AG04450 (cell line): Measurements from ENCODE around the gene TMEM131. TPM values are rescaled to one million over a fixed set of nuclear protein-coding genes. Genes with fewer than 3 reads are reported as not detected.

ENCODE experiments used
- CTCF ChIA-PET: fragments of 300-600, 350-600 bp; formaldehyde crosslinking; extraction: SDS; loops from one replicate; lab custom pipeline; 2022; ENCODE audit warnings: antibody characterized with exemption, inconsistent platforms; lab: Charles Lee
- POLR2A ChIA-PET: fragments of 350-600 bp; formaldehyde crosslinking; extraction: SDS; loops from one replicate; lab custom pipeline; 2021; ENCODE audit warnings: antibody characterized with exemption, inconsistent platforms; lab: Yijun Ruan, JAX
- DNase-seq: peaks from one replicate; pipeline ENCODE4 v3.0.0-alpha.2; 2011; ENCODE audit warnings: low read depth, low spot score
- H3K27ac ChIP-seq: one replicate; pipeline ENCODE4 v1.5.1; 2012; ENCODE audit warnings: low read depth, low read length, control low read depth
- H3K27me3 ChIP-seq: one replicate; pipeline ENCODE4 v1.6.0; 2012; ENCODE audit warnings: low read length; ENCODE audit not compliant: control insufficient read depth, insufficient read depth
- H3K4me3 ChIP-seq: 2 replicates; pipeline ENCODE4 v1.5.1; 2011; ENCODE audit warnings: mild to moderate bottlenecking, low read depth, low read length, control low read depth
- H3K9me3 ChIP-seq: 2 replicates; pipeline ENCODE4 v1.5.1; 2012; ENCODE audit warnings: low read length; ENCODE audit not compliant: control insufficient read depth, insufficient read depth
- polyA plus RNA-seq: library from polyadenylated mRNA; depleted of rRNA; stranded (reverse); fragments of >200 nt; gene quantifications from 2 replicates; pipeline ENCODE4 v1.2.3, GENCODE V29; 2011
- TF ChIP-seq, protein P1 (sequence below): IDR thresholded peaks from 2 replicates; pipeline ENCODE4 v1.5.1; 2011; ENCODE audit warnings: low read depth, low read length, control low read depth, inconsistent platforms

TMEM131 gene
- polyA plus RNA-seq, 1 experiment: 24.4 TPM

DNA sequence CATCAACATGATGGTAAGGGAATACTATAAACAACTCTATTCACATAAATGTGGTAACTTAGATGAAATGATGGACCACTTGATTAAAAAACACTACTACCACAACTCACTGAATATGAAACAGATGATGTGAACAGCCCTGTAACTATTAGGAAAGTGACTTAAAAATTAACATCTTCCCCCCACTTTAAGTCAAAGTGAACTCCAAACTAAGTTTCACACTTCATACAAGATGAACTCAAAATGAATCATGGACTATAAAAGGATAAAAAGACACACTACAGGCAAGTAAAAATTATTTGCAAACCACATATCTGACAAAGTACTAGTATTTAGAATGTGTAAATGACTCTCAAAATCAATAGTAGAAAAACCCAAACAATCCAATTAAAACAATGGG, 210.8 kb downstream of the TMEM131 start:
- no peak for DNase-seq
- Histone ChIP-seq H3K9me3 (no peaks in the 10 kb centered on the region), H3K27ac (no peak overlapping the region), H3K27me3 (no peaks in the 10 kb centered on the region), H3K4me3 (no peak overlapping the region)
- ChIA-PET POLR2A (no interaction called here), CTCF (no interaction called here)
- TF ChIP-seq, protein P1, sequence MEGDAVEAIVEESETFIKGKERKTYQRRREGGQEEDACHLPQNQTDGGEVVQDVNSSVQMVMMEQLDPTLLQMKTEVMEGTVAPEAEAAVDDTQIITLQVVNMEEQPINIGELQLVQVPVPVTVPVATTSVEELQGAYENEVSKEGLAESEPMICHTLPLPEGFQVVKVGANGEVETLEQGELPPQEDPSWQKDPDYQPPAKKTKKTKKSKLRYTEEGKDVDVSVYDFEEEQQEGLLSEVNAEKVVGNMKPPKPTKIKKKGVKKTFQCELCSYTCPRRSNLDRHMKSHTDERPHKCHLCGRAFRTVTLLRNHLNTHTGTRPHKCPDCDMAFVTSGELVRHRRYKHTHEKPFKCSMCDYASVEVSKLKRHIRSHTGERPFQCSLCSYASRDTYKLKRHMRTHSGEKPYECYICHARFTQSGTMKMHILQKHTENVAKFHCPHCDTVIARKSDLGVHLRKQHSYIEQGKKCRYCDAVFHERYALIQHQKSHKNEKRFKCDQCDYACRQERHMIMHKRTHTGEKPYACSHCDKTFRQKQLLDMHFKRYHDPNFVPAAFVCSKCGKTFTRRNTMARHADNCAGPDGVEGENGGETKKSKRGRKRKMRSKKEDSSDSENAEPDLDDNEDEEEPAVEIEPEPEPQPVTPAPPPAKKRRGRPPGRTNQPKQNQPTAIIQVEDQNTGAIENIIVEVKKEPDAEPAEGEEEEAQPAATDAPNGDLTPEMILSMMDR: no peak

DNA sequence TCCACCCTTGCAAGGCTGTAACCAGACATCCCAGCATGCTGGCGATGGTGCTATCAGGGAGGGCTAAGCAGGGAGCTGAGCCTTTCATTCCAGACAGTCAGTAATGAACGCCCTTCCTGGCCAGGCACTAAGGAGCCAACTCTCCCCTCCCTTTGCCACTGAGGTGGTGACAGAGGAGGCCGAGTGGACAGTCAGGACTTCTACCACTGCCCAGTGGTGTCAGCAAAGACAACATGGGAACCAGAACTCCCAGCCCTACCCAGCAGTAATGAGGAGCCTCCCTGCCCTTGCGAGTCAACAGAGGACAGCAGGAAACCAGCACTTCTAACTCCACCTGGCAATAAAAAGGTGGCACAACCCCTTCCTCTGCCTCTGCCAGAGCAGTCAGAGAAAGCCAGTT, 213.8 kb downstream of the TMEM131 start:
- TF ChIP-seq, protein P1: no peak
- H3K4me3 ChIP-seq: no peak overlapping the region
- H3K27me3 ChIP-seq: no peaks in the 10 kb centered on the region
- ChIA-PET POLR2A (no interaction called here), CTCF (no interaction called here)
- DNase-seq: no peak
- H3K9me3 ChIP-seq: no peaks in the 10 kb centered on the region
- H3K27ac ChIP-seq: no peak overlapping the region

DNA sequence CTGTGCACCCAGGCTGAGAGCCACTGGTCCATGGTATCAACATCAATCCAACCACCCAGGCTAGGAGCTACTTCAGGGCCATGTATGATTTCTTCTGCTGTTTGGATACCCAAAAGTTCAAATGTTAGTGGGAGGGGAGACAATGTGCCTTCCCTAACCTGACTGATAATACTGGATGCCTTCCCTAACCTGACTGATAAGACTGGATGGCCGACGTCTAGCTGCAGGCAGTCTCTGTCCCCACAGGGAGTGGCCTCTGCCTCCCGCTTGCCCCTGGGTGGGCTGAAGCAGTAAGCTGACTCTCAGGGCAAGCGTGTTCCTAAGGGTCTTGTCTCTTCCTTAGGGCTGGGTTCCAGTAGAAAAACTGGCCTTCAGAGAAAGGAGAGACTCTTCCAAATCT, 216.6 kb downstream of the TMEM131 start:
- ChIA-PET POLR2A (no interaction called here), CTCF (no interaction called here)
- TF ChIP-seq, protein P1: no peak
- no peak overlapping the region for H3K4me3 ChIP-seq
- no peaks in the 10 kb centered on the region for H3K27me3 ChIP-seq
- no peak overlapping the region for H3K27ac ChIP-seq
- no peaks in the 10 kb centered on the region for H3K9me3 ChIP-seq
- DNase-seq: no peak

DNA sequence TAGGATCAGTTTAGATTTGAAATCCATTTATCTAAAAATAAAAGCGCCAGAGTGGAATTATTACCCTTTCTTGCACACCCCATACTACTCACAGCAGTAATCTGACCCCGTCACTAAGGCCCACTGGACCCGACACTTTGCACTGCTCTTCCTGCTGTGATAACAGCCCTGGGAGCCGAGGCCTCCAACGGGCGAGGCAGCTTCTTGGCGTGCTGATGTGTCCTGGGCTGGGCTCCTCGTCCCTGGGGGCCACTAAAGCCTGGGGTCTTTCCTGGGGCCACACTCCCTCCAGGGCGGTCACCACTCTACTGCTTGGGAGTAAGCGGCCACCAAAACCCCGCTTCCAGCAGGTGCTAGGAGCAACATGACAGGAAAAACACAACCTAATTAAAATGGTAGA, 220.7 kb downstream of the TMEM131 start:
- ChIA-PET CTCF (interaction anchor here (1.0 to 3.1 kb wide), 7 partner anchors 16 to 494 kb away, joined by 3 to 14 read pairs (median 4); no protein-coding TSS in a partner anchor), POLR2A (no interaction called here)
- no peak for DNase-seq
- H3K4me3 ChIP-seq: no peak overlapping the region
- TF ChIP-seq, protein P1: no peak
- no peak overlapping the region for H3K27ac ChIP-seq
- no peaks in the 10 kb centered on the region for H3K9me3 ChIP-seq
- H3K27me3 ChIP-seq: no peaks in the 10 kb centered on the region

DNA sequence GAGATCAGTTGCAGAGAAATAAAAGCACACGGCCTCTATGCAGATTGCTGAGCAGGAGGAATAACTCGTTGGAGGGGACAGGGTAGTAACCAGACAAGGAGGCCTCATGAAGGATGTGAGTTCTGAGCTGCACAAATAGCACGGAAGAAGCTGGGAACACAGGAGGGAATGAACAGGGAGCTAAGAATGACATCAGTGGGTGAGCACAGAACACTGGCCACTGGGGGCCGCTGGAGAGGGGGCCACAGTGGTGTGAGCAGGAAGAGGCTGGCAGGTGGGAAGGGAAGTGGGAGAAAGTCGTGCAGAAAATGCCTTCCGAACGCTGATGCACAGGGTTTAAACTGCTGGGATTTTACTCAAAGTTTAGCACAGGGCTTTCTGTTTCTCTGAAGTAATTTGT, 221.3 kb downstream of the TMEM131 start:
- POLR2A ChIA-PET: no interaction called here
- no peak overlapping the region for H3K4me3 ChIP-seq
- H3K9me3 ChIP-seq: no peaks in the 10 kb centered on the region
- TF ChIP-seq, protein P1: peak; percentile 54
- H3K27ac ChIP-seq: no peak overlapping the region
- no peak for DNase-seq
- CTCF ChIA-PET: interaction anchor here (0.7 to 3.1 kb wide), 10 partner anchors 8 to 495 kb away, joined by 3 to 14 read pairs (median 4); no protein-coding TSS in a partner anchor
- no peaks in the 10 kb centered on the region for H3K27me3 ChIP-seq
